Mononuclear cell (primary cell): Measurements from ENCODE around the gene INSL6. TPM values are rescaled to one million over a fixed set of nuclear protein-coding genes. Genes with fewer than 3 reads are reported as not detected.
"Not testable (repeated sequence)": the region's sequence is repeated elsewhere in the genome, so short reads cannot be mapped to it uniquely, and the experiment has no call there.

ENCODE experiments used
- H3K27me3 ChIP-seq: 2 replicates; pipeline ENCODE4 v1.6.0; 2011; ENCODE audit warnings: low read length, control low read depth; ENCODE audit not compliant: insufficient read depth
- H3K4me1 ChIP-seq: 2 replicates; pipeline ENCODE4 v1.5.1; 2011; ENCODE audit warnings: mild to moderate bottlenecking, low read length, control low read depth; ENCODE audit not compliant: insufficient read depth
- H3K4me3 ChIP-seq: 2 replicates; pipeline ENCODE4 v1.5.1; 2011; ENCODE audit warnings: mild to moderate bottlenecking, low read length, moderate library complexity
- H3K9me3 ChIP-seq: 2 replicates; pipeline ENCODE4 v1.5.1; 2011; ENCODE audit warnings: low read depth, mild to moderate bottlenecking, control low read depth, low read length
- total RNA-seq: library from RNA; depleted of rRNA; stranded (reverse); fragments of >200 nt; gene quantifications from one replicate; pipeline ENCODE4 v1.2.3, GENCODE V29; 2012

INSL6 gene, protein sequence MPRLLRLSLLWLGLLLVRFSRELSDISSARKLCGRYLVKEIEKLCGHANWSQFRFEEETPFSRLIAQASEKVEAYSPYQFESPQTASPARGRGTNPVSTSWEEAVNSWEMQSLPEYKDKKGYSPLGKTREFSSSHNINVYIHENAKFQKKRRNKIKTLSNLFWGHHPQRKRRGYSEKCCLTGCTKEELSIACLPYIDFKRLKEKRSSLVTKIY
- not detected for total RNA-seq

DNA sequence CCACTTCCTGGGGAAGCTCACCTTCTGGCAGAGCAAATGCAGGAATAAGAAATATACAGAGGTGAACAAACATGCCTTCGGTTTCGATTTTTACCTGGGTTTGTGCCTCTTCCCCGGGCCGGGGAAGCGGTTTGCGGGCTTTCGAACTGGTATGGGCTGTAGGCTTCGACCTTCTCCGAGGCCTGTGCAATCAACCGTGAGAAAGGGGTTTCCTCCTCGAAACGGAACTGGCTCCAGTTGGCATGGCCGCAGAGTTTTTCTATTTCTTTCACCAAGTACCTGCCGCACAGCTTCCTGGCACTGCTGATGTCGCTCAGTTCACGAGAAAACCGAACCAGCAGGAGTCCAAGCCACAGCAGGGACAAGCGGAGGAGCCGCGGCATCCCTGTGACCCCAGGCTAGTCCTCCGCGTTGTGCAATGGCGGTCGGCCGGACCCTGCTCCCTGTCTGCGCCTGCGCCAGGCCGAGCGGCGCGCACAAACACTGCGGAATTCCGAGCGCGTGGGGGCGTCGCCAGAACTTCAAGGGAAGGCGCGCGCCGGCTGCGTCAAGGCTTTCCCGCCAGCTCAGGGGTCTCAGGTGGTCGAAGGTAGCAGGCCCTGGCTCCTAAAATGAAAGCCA, at the start of gene INSL6:
Gene INSL6, minus strand, starts transcription at position 420 of the 621 bp plus-strand sequence. Its CDS starts 37 bp downstream, at position 383.
- H3K4me3 ChIP-seq: no peak within 1 kb of the TSS
- no peaks in the 10 kb centered on the region for H3K4me1 ChIP-seq
- H3K27me3 ChIP-seq: no peaks in the 10 kb centered on the region
- H3K9me3 ChIP-seq: no peaks in the 10 kb centered on the region

DNA sequence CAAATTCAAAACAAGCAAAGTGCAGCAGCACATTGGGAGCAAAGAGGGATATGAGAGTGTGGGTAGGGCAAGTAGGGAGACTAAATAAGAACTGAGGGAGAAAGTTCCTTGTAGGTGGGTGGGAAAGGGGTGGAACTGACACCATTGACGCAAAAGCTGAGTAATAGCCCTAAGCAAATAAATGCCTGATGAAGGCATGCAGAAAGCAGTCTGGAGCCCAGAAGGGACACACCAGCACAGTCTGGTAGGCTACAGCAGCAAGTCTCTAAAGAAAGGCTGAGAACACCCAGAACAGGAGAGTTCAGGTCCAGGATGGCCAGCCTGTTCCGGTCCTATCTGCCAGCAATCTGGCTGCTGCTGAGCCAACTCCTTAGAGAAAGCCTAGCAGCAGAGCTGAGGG, 45.8 kb upstream of the INSL6 start, which contains the start of gene INSL4:
Gene INSL4, plus strand, starts transcription at position 208 of the 400 bp plus-strand sequence. Its CDS starts 105 bp downstream, at position 313.
- Histone ChIP-seq H3K9me3 (no peaks in the 10 kb centered on the region), H3K4me1 (no peaks in the 10 kb centered on the region), H3K27me3 (no peaks in the 10 kb centered on the region), H3K4me3 (no peak within 1 kb of the TSS)

DNA sequence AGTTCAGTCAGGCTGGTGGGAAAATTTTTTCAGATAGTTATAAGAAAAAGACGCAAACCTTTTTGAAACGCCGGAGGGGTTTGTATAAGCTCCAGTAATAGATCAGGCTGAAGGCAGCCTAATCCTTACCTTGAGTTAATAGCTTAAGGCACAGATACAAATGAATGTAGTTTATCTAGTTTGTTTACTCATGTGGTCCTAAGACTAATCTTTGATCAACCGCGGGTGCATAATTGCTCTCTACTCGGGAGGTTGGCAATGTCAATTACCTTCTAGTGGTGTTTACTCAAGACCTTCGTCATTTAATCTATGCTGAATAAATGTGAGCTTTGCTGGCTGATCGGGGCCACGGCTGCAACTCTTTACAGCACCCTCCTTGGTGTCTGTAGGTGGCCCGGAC, 45.1 kb upstream of the INSL6 start:
- H3K27me3 ChIP-seq: no peaks in the 10 kb centered on the region
- no peaks in the 10 kb centered on the region for H3K4me1 ChIP-seq
- no peaks in the 10 kb centered on the region for H3K9me3 ChIP-seq
- H3K4me3 ChIP-seq: no peak overlapping the region

DNA sequence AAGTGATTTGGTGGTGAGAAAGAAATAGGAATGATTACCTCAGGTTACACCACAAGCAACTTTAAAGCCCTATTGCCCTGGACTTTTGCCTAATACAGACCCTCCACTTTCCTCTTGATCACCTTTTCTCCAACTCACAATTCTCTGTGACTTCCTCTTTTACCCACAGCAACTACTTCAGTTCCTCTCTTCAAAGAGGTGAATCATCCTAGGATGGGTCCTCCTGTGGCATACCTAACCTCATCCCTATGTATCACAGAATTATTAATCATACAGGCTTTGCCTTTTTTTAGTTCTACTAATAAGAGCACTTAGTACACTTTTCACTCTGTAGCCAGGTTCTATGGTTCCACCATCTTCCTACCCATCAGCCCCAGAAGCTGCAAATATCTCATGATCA, 19.6 kb upstream of the INSL6 start:
- no peaks in the 10 kb centered on the region for H3K9me3 ChIP-seq
- no peak overlapping the region for H3K4me3 ChIP-seq
- H3K27me3 ChIP-seq: no peaks in the 10 kb centered on the region
- H3K4me1 ChIP-seq: no peaks in the 10 kb centered on the region

DNA sequence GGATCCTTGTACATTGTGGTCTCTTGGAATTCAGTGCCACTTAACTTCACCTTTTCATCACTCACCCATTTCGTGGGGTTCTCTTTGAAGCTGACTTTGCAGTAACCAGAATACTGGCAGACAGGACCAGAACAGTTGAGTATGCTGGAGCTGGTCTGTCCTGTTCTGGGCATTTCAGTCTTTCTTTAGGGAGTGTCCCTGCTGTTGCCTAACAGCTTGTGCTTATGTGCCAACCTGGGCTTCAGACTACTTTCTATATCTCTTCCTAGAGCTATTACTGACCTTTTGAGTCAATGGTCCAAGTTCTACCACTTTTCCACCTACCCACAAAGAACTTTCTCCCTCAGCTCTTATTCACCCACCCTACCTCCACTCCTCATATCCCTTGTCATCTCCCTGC, 10.0 kb upstream of the INSL6 start:
- no peaks in the 10 kb centered on the region for H3K4me1 ChIP-seq
- H3K27me3 ChIP-seq: peaks cover 3% of the 10 kb centered on the region
- H3K9me3 ChIP-seq: peaks cover 7% of the 10 kb centered on the region
- no peak overlapping the region for H3K4me3 ChIP-seq

DNA sequence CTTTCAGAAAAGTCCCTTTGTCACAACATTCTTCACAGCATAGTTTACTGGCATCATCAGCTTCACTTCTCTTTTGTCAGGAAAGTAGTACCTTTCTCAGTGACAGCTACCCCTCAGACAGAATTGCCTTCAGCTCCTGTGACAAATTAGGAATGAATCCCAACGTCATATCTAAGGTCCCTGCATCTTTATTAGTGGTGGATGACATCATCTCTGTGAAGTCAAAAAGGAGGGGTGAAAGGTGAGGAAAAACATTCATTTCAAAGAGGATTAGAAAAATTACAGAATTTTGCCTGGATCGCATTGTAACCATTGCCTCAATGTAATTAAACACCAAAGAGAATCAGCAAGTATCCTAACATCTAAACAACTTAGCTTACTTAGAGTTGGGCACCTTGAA, 7.9 kb upstream of the INSL6 start:
- H3K27me3 ChIP-seq: peaks cover 3% of the 10 kb centered on the region
- no peaks in the 10 kb centered on the region for H3K4me1 ChIP-seq
- H3K9me3 ChIP-seq: peaks cover 4% of the 10 kb centered on the region
- no peak overlapping the region for H3K4me3 ChIP-seq

DNA sequence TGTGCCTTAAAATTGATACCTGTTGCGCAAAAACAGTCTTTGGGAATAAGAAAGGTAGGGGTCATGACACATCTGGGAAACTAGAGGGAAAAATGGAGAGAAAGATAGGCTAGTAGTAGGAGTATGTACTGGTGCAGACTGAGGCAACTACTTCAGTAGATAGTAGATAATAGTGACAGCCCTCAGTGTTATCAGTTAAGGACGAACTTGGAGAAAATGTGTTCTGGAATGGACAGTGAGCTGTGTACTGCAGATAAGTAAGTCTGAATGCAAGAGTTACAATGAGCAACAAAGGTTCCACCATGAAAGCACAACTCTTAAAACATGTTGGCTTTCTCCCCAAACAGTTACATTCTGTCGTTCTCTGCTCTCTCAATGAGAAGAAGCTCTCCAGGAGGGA, 6.5 kb upstream of the INSL6 start:
- Histone ChIP-seq H3K4me3 (no peak overlapping the region), H3K4me1 (no peaks in the 10 kb centered on the region), H3K27me3 (no peaks in the 10 kb centered on the region), H3K9me3 (no peaks in the 10 kb centered on the region)

DNA sequence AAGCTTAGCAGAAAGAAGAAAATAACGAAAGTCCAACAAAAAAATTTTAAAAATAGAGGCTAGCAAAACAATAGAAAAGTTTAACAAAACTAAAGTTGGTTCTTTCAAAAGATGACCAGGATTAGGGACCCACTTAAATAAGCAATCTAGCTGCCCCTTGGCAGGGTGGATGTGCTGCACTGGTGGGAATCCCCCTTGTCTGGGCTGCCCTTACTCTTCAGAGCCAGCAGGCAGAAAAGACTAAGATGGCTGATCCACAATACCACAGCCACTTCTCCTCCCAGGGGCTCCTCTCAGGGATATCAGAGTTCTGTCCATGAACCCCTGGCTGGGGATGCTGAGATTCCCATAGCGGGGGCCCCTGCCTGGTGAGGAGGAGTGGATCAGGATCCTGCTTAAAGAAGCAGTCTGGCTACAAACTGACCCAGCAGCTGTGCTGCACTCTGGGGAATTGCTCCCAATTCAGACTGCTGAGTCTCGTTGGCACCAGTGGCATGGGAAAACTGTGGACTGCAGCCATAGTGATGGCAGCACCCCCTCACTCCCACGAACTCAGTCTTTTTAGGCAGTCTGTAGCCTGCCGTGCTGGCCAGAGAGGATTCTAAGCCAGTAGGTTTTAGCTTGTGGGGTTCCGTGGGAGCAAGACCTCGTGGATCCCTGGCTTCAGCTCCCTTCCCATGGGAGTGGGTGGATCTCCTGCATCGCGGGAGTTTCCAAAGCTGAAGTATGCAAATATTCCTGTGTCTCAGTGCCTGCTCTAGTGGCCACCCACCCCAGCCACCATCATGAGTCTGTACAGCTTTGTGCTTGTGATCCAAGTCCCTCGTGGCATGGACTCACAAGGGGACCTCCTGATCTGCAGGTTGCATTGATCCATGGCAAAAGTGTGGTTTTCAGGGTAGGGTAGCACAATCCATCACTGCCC, 2.9 kb upstream of the INSL6 start:
- Histone ChIP-seq H3K4me1 (no peaks in the 10 kb centered on the region), H3K9me3 (no peaks in the 10 kb centered on the region), H3K27me3 (no peaks in the 10 kb centered on the region), H3K4me3 (no peak overlapping the region)

DNA sequence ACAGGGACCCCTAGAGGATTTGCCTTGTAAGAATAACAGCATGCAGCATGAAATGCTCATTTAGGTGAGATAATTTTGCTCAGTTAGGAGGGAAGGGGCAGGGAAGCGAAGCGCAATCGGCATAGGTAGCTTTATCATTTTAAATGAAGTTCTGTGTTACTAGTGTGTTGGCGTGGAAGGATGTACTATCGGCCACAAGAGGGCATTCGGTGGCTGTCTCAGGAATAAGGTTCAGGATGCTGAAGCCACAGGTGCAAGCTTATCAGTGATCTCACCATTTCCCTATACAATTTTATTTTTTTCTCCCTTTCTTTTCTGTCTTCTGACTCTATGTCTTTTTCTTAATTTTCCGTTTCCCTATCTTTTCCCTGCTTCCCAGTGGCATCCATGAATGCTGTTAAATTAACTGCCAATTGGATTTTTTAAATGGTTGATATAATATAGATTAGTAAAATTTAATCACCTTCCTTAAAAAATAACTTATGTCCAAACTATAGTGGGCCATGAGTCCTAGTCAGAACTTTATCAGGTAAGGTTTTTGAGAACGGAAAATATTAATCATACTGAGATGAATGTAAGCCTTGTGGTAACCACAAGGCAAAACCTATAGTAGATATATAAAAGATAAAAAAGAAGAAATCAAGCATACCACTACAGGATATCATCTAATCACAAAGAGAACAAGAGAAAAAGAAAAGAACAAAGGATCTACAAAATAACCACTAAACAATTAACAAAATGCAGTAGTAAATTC, 1.2 kb upstream of the INSL6 start:
- Histone ChIP-seq H3K4me1 (no peaks in the 10 kb centered on the region), H3K9me3 (no peaks in the 10 kb centered on the region), H3K4me3 (no peak overlapping the region), H3K27me3 (no peaks in the 10 kb centered on the region)

DNA sequence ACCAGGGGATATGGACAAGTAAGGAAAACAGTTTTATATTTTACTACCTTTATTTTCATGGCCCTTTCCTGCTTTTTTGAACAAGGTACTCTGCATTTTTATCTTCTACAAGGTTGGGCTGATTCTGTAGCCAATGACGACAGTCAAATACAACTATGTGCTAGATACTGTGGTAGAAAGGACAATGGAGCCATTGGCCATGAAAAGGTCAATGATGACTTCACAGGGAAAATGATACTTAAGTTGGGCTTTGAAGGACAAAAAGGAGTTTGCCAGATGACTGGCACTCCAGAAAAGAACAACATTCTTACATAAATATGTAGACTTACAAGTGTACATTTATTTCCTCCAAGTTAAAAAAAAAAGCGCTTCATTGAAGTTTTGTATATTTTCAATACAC, 663 bp downstream of the INSL6 start:
- no peak overlapping the region for H3K4me3 ChIP-seq
- H3K9me3 ChIP-seq: no peaks in the 10 kb centered on the region
- no peaks in the 10 kb centered on the region for H3K27me3 ChIP-seq
- no peaks in the 10 kb centered on the region for H3K4me1 ChIP-seq

DNA sequence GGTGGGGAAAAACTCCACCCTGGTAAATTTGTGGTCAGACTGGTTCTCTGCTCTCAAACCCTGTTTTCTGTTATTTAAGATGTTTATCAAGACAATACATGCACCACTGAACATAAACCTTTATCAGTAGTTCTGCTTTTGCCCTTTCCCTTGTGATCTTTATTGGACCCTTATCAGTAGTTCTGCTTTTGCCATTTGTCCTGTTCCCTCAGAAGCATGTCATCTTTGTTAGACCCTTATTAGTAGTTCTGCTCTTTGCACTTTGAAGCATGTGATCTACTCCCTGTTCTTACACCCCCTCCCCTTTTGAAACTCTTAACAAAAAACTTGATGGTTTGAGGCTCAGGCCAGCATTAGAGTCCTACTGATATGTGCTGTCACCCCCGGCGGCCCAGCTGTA, 4.8 kb downstream of the INSL6 start:
- H3K4me3 ChIP-seq, H3K27me3 ChIP-seq, H3K9me3 ChIP-seq, H3K4me1 ChIP-seq: not testable (repeated sequence)

DNA sequence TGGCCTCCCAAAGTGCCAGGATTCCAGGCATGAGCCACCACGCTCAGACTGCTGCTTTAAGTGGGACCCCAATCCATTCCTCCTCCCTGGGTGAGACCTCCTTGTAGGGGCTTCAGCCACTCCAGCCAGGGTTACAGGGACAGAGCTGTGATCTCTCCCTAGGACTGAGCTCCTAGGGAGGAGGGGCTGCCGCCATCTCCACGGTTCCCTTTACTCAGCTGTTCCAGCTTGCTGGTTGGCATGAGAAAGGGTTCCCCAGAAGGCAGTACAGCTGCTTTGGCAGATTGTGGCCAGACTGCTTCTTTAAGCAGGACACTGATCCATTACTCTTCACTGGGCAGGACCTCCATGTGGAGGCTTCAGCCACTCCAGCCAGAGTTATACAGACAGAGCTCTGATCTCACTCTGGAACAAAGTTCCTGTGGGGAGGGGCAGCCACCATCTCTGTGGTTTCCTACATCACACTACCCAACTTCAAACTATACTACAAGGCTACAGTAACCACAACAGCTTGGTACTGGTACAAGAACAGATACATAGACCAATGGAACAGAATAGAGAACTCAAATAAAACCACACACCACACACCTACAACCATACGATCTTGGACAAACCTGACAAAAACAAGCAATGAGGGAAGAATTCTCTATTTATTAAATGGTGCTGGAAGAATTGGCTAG, 7.2 kb downstream of the INSL6 start:
- no peak overlapping the region for H3K4me3 ChIP-seq
- H3K27me3 ChIP-seq: no peaks in the 10 kb centered on the region
- H3K9me3 ChIP-seq: no peaks in the 10 kb centered on the region
- H3K4me1 ChIP-seq: peaks cover 6% of the 10 kb centered on the region

DNA sequence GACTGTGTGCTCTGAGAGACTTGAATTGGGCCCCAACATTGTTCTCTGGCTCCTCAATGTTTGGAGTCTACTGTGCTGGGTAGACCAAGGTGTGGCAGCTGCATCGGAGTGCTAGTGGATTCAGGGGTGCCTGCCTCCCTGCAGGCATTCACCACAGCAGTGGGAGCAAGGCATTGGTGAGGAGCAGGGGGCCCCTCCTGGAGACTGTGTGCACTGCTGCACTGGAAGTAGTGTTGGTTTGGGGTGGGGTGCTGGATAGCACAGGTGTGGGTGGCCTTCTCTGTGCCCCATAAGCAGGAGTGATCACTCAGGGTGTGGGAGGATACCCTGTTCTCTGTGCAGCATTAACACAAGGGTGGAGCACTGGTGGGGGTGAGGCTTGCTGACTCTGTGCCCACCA, 39.2 kb downstream of the INSL6 start:
- Histone ChIP-seq H3K27me3 (no peaks in the 10 kb centered on the region), H3K4me1 (no peaks in the 10 kb centered on the region), H3K4me3 (no peak overlapping the region), H3K9me3 (peaks cover 21% of the 10 kb centered on the region)

DNA sequence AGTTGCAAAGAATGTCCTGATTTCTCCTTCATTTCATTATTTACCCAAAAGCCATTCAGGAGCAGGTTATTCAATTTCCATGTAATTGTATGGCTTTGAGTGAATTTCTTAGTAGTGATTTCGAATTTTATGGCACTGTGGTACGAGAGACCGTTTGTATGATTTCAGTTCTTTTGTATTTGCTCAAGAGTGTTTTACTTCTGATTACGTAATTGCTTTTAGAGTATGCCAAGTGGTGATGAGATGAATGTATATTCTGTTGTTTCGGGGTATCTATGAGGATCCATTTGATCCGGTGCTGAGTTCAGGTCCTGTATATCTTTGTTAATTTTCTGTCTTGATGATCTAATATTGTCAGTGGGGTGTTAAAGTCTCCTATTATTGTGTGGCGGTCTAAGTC, 41.2 kb downstream of the INSL6 start:
- no peak overlapping the region for H3K4me3 ChIP-seq
- H3K9me3 ChIP-seq: peaks cover 4% of the 10 kb centered on the region
- no peaks in the 10 kb centered on the region for H3K4me1 ChIP-seq

More for the DNA sequence above, 41.2 kb downstream of the INSL6 start:
- no peaks in the 10 kb centered on the region for H3K27me3 ChIP-seq
